Cerebellar nuclear complex (tissue), 1 donor: ENCODE data around the gene KDM4C.
"Not testable (repeated sequence)": the region's sequence is repeated elsewhere in the genome, so short reads cannot be mapped to it uniquely, and the experiment has no call there.

Source experiments
- DNase-seq, 2 experiments: peaks; one replicate each; lab custom pipeline; 2025; lab: John Stamatoyannopoulos, UW

KDM4C gene

DNA sequence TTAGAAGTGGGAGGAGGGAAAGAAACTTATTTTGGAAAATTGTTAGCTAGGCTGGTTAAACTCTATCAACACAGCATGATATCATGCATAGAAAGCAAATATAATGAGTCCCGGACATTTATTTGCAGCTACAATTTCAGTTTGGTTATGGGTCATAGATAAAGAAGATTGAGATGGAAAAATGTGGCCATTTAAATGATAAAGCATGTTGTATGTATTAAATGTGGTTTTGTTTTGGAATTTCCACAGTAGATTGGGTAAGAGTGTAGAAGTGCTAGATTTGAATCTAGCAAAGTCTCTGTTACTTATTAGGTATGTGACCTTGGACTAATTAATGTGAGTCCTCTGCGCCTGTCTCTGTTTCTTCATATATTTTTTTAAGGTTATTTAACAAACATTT lies 217.4 kb downstream of the KDM4C start:
- no peak for DNase-seq

DNA sequence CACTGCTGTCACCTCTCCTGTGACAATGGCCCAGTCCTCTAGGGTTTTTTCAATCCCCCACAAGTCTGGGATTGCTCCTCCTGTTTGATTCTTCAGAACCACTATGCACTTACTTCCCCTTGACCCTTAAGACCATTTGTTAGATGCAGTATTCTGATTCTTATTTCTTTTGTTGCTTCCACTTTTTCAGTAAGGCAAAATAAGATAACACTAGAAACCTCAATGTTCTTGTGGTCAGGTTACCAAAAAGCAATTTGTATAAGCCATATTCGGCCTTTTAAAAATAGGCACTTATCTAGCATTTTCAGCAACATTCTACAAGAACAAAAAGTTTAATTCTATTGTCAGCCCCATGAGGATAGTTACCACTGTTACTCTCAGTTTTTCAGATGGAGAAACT lies 220.0 kb downstream of the KDM4C start:
- DNase-seq = no peak

DNA sequence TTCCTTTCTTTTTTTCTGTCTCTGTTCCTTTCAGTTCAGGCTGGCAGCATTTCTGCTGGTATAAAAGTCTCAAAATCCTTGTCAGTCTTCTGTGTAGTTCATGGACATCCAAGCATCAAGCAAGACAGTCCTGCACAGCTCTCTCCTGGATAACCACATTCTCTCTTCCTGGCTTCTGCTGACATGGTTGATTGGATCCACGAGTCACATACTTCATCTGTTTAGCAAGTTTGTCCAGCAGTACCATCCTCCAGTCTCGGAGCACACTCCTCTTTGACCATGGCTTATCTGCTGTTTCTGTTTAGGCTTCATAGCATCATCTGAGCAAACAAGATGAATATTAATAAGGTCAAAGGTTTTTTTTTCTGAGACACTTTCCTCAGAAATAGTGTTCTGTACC lies 220.8 kb downstream of the KDM4C start:
- no peak for DNase-seq

DNA sequence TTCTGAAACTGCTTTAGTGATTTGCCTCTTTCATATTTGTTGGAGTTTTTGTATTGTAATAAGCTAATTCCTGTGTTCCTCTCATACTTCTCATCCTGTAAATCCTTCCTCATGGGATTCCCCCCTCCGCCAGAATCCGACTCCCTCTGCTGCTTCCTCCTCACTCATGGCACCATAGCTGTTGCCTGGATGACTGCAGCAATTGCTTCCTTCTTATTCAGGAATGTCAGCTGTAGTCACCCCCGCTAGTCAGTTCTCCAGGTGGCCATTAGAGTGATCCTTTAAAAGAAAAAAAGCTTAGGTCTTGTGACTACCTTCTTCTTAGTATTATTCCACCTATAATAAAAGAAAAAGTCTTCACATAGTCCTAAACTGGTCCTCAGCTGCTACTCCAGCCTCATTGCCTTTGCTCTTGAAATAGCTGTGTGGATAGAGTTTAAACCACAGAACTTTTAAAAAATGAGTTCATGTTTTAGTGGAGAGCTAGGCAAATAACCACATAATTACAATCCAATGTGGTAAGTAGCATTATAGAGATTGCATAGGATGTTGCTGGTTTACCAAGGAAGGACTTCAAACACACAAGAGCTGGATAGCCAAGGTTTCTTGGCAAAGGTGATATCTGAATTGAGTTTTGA lies 227.3 kb downstream of the KDM4C start:
- DNase-seq = no peak

DNA sequence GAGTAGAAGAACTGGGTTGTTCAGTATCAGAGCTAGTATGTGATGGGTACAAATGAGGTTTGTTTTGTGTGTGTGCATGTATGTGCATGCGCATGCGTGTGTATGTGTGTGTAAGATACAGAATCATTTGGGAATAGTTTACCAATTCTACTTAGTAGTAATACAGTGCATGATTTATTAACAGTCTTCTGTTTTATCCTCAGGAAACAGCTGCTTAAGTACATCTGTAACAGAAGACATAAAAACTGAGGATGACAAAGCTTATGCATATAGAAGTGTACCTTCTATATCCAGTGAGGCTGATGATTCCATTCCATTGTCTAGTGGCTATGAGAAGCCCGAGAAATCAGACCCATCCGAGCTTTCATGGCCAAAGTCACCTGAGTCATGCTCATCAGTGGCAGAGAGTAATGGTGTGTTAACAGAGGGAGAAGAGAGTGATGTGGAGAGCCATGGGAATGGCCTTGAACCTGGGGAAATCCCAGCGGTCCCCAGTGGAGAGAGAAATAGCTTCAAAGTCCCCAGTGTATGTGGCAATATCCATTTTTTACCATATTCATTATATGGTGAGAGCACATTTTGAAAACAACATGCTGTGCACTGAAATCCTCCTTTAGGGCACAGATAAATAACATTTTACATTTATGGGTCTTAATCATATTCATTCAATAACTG lies 228.5 kb downstream of the KDM4C start:
- DNase-seq = no peak

DNA sequence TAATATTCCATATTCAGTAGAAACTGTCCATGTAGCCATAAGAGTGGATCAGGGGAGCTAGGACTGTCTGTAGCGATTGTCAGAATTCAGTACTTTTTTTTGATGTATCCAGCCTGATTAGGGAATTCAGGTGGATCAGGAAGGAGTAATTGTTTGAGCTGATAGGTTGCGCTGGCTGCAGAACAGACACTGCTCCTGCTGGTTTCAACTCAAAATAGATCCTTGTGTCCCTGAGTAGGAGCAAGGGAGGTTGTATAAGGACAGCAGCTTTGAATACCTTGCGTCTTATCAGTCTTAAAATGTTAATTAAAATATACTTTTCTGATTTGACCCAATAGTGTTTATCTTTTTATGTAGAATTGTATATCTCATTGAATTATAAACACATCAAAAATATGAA lies 229.6 kb downstream of the KDM4C start:
- DNase-seq = no peak

DNA sequence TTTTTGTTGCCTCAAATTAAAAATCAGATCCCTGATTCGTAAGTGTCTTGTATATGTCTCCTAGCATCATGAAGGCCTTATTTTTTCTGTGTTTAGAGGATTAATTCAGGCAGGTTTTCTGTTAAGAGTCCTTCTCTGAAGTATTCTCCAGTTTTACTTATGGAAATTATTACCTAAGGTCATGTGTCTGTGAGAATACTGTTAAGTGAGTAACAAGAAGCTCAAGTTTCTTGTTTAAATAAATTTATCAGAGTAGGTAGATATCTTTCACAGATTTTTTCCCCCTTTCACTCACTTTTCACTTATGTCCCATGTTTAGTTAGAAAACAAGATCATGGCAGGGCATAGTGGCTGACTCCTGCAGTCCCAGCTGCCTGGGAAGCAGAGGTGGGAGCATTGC lies 233.6 kb downstream of the KDM4C start:
- no peak for DNase-seq

DNA sequence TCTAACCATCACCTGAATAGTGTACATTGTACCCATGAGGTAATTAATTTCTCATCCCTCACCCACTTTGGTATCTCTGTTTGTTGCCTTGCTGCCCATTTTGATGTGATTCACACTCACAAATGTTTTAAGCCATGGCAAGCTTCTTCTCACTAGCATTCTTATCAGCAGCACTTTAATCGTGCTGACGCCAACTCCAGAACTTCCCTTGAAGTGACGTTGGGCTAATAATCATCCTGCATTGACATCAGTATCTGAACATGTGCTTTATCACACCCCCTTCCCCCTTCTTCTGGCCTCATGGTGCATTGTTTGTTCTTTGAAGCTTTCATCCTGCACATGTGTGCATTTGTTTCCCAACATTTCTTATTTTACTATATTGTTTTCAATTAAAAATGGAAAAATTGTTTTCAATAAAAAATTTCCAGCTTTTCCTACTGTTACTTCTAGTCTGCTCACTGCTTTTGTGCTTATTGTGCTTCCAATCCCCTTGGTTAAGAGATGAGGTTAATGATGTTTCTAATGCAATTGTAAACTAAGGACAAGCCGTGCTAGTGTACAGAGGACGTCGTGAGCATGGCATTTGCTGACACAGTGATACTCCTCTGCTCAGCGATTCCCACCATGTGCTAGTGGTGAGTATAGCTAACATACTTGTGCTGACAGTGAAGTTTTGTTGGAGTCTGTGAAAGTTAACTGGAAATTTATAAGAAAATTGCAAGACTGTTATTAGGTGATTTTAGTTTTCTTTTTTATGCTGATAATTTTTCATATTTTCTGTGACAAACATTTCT lies 238.5 kb downstream of the KDM4C start:
- DNase-seq = no peak

DNA sequence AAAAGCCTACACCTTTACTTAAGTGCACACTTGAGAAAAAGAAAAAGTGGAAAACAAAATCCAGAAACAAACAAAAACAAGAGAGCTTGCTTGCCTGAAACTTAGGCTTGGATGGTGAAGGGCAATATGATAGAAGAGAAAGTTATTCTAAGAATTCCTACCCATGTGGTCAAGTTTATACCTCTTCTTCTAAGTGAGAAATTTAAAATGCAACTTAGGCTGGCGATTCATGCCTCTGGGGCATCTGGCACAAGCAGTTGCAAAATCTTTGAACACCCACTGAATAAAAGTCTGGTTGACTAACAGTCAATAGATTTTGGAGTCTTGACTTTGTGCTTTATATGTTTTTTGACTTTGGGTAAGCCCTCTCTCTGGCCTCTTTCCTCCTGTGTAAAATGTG lies 239.6 kb downstream of the KDM4C start:
- DNase-seq = no peak

DNA sequence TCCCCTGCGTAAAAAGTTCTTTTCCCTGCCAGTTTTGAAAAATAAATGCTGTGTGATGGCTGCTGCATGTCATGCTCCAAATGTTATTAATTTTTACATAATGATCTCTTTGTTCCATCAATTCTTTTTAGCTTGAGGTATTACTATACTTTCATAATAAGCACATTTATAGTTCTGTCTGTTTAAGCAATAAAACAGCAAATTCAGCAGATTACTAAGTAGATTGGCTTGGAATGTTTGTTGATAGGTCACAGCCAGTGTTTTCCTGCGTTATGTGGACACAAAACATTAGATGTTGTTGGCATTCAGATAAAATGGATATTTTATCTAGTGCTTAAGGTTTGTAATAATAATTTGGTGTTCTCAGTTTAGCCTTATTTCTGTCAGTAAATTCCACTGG lies 242.0 kb downstream of the KDM4C start:
- no peak for DNase-seq

DNA sequence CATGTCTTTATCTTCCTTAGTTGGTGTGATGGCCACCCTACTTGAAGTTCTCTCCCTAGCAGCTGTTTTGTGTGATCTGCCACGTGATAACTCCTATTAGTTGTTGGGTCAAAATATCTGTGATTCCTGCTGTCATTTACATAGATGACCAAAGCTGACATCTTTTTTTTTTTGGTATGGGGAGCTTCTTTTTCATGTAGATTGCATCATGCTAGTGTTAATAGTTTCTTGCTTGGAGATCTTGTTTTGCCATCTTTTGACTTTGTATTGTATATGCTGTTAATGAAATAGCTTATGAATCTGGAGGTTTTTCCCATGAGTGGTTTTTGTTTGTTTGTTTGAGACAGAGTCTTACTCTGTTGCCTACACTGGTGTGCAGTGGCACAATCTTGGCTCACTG lies 243.8 kb downstream of the KDM4C start:
- no peak for DNase-seq

DNA sequence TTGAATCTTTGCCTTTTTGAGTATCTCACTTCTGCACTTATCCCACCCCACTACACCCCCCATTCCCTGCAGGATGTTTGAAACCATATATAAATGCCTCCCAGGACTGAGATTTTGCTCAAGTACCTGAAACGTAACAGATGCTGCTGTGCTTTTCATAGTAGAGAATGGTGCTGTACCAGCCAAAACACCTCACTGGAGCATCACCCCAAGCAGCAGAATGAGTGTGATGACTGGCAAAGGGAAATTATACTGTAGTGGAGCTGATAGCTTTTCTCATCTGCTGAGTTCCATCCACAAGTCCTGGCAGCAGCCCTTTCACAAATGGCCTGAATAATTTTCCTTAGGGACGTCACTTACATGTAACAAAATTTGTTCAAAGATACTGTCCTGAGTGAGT lies 246.1 kb downstream of the KDM4C start:
- DNase-seq = no peak

DNA sequence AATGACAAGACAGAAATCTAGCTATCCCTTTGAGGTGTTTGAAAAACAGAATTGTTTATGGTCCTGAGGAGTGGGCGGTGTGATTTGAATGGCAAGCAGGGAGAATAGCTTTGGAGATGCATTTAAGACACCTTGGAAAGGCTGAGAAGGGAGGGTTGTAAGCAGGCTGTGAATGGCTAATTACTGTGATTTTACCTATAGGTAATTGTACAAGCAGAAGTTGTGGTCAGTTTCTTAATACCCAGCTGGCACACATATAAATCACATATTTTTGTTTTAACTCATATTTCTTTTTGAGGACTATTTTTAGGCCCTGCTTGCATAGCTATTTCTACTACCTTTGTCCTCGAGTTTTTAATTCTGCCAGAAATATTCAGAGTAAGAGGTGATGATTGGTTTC lies 248.6 kb downstream of the KDM4C start:
- DNase-seq = no peak

DNA sequence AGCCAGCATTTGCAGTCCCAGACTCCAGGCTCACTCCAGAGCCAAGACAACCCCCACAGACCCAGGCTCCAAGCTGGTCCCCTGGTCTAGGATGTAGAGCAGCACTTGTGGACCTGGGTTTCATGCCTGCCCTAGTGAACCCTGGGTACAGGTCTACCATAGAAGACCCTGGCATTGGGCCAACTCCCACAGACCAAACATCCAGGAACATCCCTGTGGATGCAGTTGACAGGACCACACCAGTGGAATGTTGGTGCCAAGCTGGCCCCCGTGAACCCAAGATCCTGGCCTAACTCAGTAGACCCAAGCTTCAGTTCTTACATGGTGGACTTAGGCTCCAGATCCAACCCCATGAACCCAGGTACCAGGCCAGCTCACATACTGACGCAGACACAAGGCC lies 250.6 kb downstream of the KDM4C start:
- no peak for DNase-seq

DNA sequence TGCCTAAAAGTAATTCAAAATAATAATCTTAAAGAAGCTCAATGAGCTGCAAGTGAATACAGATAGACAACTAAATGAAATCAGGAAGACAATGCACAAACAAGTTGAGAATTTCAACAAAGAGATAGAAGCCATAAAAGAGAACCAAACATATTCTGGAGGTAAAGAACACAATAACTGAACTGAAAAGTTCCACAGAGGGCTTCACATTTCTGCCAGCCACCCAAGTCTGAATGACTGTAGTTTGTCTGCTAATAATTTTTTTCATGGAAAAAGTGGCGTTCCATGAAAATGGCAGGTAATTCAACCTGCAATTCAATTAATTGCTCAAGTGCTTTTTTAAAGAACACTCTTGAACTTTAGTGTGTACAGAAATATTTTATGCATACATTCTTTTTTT lies 251.3 kb downstream of the KDM4C start:
- no peak for DNase-seq

DNA sequence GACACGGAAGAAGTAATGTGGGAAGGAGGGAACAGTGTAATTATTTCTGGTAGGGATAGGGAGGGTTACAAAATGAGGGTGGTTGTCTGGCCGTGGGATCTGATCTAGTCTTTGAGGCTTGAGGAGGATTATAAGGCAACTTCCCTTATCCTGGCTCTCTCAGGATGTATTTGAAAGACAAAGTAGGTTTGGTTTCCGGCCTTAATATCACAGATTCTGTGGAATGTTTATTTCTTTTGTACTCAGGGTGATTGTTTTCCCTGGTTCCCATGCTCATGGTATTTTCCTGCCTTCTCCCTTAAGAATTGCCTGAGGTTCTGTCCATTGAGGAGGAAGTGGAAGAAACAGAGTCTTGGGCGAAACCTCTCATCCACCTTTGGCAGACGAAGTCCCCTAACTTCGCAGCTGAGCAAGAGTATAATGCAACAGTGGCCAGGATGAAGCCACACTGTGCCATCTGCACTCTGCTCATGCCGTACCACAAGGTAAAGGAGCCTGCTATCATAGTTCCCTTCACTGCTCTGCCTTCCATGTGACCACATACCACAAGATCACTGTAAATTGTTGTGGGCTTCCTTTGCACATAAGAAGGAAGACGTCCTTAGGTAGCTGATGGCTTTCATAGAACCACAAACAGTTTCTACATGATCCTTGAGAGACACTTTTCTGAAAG lies 253.8 kb downstream of the KDM4C start:
- no peak for DNase-seq

DNA sequence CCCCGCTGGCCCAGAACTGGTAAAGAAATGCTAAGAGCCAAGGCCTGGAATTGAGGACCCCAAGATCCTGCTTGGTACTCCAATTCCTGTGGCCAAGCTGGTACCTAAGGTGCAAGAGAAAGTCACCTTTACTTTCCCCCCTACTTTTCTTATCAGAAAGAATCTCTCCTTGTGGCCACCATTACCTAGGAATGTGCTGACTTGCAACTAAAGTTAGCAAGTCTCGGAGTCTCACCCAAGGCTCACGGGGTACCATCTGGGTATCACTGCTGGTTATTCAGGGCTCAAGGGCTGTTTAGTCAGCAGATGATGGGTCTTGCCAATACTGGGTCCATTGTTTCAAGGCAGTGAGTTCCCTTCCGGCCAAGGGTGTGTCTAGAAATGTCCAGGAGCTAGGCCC lies 270.2 kb downstream of the KDM4C start:
- DNase-seq = no peak

DNA sequence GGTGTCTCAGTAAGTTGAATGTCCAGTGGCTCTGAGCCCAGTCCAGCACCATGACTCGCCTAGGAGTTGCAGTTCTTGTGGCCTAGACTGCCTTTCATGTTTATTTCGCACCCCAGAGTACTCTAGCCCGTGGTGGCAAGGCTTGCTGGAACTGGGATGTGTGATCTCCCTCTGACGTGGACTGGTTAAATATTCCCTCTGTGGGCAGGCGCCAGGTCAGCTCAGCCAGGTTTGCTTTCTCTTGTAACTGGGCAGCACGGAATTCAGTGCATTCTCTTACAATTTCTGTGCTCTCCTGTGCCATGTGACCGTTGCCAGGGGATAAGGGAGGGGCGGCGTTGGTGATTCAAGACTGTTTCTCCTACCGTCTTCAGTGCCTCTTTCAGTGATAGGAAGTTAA lies 270.8 kb downstream of the KDM4C start:
- no peak for DNase-seq

DNA sequence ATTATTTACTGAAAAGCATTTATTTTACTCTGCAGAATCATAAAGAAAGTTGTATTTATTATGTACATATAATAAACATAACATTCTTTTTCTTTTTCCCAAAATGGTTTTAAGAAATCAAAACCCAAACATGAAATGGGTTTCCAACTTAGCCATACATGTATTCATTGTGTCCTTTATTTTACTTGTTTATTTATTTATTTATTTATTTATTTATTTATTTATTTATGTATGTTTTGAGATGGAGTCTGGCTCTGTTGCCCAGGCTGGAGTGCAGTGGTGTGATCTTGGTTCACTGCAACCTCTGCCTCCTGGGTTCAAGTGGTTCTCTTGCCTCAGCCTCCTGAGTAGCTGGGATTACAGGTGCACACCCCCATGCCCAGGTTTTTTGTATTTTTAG lies 273.2 kb downstream of the KDM4C start:
- not testable (repeated sequence) for DNase-seq

DNA sequence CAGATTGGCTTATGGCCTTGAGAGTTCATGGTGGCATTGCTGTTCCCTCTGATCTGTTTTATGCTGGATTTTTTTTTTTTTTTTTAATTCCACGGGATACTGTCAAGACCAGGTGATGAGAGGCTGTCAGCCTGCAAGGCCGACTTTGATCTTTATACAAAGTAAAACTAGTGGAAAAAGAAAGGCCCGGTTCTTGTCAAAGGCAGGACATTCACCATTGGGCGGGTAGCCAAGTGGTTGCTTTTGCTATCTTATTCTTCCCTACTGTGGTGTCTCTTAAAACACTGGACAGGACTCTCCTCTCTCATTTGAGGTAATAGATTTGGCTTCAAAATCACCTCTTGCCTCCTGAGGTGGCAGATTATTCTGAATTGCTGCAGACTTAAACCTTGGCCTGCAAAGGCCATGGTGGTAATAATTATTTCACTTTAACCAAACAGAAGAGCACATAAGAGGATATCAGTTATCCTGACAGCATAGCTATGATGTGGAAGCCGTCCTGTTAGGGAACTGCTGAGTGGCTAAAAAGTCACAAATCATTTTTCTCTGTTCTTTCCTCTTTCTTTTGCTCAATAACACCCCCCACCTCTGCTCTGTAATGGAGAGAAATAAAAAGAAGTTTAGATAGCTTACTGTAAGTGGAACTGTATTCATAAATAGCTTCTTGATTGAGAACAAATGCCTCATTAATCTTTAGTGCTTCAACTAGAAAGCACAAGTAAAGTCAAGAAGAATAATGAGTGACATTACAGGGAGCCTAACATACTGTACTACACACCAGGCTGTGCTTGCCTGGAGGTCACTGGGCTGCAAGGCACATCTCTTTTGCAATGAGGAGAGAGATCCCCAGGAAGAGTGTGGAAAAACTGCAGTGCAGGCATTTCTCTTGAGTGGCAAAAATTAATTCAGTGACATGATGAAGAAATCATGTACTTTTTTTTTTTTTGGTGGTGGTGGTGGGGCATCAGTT lies 275.6 kb downstream of the KDM4C start:
- no peak for DNase-seq

DNA sequence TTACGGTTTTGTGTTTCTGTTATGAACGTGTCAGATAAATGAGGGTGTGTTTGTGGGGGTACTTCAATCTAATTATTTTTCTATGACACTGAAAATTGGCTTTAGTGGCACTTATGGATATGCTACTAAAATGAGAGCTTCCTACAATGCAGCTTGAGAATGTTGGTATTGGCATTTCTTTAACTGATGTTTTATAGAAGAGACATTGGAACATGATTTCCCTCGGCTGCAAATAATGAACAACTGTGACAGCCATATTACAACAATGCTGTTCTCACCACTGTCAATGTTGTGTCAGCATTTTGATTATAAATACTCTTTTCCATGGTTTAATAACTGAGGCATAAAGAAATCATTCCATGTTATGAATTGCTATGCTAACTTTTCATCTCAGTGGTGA lies 279.4 kb downstream of the KDM4C start:
- DNase-seq = no peak

DNA sequence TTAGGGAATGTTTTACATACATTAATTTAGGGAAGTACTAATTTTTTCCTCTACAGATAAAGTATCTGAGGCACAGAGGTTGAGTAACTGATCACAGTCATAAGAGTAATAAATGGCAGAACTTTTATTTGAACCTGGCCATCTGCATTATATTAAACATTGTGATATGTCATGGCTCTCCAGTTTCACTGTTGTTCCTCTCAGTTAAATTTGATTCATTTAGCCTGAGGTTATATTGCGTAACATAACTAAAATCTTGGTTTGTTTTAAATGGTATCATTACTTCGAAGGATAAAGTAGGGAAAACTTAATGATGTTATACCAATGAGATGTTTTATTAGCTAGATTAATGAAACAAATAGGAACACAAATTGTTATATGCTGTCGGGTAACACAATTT lies 284.4 kb downstream of the KDM4C start:
- DNase-seq = no peak
